ENCODE measurements around the gene S100A7. TPM values are rescaled to one million over a fixed set of nuclear protein-coding genes. Genes with fewer than 3 reads are reported as not detected.
"Not testable (repeated sequence)": the region's sequence is repeated elsewhere in the genome, so short reads cannot be mapped to it uniquely, and the experiment has no call there.

S100A7 gene
- polyA plus RNA-seq, 1 experiment: not detected

- ChIA-PET CTCF (no interaction called here), POLR2A (no interaction called here)
- Histone ChIP-seq H3K9me3 (ENCODE audit: control insufficient read depth, insufficient read depth, low read length) (no peaks in the 10 kb centered on the region), H3K27me3 (ENCODE audit: control insufficient read depth, insufficient read depth, low read length) (peaks cover 4% of the 10 kb centered on the region), H3K4me3 (ENCODE audit: low read depth, low read length) (no peak overlapping the region), H3K27ac (ENCODE audit: low read depth, low read length) (no peak overlapping the region)
- DNase-seq (ENCODE audit: low read depth, low spot score): no peak
- TF ChIP-seq, protein P1, sequence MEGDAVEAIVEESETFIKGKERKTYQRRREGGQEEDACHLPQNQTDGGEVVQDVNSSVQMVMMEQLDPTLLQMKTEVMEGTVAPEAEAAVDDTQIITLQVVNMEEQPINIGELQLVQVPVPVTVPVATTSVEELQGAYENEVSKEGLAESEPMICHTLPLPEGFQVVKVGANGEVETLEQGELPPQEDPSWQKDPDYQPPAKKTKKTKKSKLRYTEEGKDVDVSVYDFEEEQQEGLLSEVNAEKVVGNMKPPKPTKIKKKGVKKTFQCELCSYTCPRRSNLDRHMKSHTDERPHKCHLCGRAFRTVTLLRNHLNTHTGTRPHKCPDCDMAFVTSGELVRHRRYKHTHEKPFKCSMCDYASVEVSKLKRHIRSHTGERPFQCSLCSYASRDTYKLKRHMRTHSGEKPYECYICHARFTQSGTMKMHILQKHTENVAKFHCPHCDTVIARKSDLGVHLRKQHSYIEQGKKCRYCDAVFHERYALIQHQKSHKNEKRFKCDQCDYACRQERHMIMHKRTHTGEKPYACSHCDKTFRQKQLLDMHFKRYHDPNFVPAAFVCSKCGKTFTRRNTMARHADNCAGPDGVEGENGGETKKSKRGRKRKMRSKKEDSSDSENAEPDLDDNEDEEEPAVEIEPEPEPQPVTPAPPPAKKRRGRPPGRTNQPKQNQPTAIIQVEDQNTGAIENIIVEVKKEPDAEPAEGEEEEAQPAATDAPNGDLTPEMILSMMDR (IDR thresholded peaks at IDR 0.05; ENCODE audit: low read depth, low read length): no peak
Measured at GRCh38 chr1:153426809-153427208, 33.6 kb downstream of the S100A7 start.

GRCh38 chr1:153422450-153423068, 37.9 kb downstream of the S100A7 start:
- CTCF ChIA-PET: interaction anchor here (1.2 to 1.6 kb wide), 2 partner anchors 43 to 73 kb away, joined by 4 to 6 read pairs; no protein-coding TSS in a partner anchor
- peak; percentile 7 for DNase-seq (ENCODE audit: low read depth, low spot score)
- POLR2A ChIA-PET: no interaction called here
- no peak overlapping the region for H3K4me3 ChIP-seq (ENCODE audit: low read depth, low read length)
- no peak overlapping the region for H3K27ac ChIP-seq (ENCODE audit: low read depth, low read length)
- TF ChIP-seq, protein P1 (IDR thresholded peaks at IDR 0.05; ENCODE audit: low read depth, low read length): no peak
- no peaks in the 10 kb centered on the region for H3K27me3 ChIP-seq (ENCODE audit: control insufficient read depth, insufficient read depth, low read length)
- no peaks in the 10 kb centered on the region for H3K9me3 ChIP-seq (ENCODE audit: control insufficient read depth, insufficient read depth, low read length)

GRCh38 chr1:153420306-153420705, 40.1 kb downstream of the S100A7 start:
- Histone ChIP-seq H3K4me3 (ENCODE audit: low read depth, low read length) (no peak overlapping the region), H3K27ac (ENCODE audit: low read depth, low read length) (no peak overlapping the region), H3K27me3 (ENCODE audit: control insufficient read depth, insufficient read depth, low read length) (no peaks in the 10 kb centered on the region), H3K9me3 (ENCODE audit: control insufficient read depth, insufficient read depth, low read length) (no peaks in the 10 kb centered on the region)
- no peak for DNase-seq (ENCODE audit: low read depth, low spot score)
- TF ChIP-seq, protein P1 (IDR thresholded peaks at IDR 0.05; ENCODE audit: low read depth, low read length): no peak
- ChIA-PET POLR2A (no interaction called here), CTCF (no interaction called here)

GRCh38 chr1:153419436-153419793, 41.0 kb downstream of the S100A7 start:
- H3K27me3 ChIP-seq (ENCODE audit: control insufficient read depth, insufficient read depth, low read length); H3K9me3 ChIP-seq (ENCODE audit: control insufficient read depth, insufficient read depth, low read length); H3K27ac ChIP-seq (ENCODE audit: low read depth, low read length); DNase-seq (ENCODE audit: low read depth, low spot score); CTCF ChIA-PET; POLR2A ChIA-PET; H3K4me3 ChIP-seq (ENCODE audit: low read depth, low read length): not testable (repeated sequence)

DNA sequence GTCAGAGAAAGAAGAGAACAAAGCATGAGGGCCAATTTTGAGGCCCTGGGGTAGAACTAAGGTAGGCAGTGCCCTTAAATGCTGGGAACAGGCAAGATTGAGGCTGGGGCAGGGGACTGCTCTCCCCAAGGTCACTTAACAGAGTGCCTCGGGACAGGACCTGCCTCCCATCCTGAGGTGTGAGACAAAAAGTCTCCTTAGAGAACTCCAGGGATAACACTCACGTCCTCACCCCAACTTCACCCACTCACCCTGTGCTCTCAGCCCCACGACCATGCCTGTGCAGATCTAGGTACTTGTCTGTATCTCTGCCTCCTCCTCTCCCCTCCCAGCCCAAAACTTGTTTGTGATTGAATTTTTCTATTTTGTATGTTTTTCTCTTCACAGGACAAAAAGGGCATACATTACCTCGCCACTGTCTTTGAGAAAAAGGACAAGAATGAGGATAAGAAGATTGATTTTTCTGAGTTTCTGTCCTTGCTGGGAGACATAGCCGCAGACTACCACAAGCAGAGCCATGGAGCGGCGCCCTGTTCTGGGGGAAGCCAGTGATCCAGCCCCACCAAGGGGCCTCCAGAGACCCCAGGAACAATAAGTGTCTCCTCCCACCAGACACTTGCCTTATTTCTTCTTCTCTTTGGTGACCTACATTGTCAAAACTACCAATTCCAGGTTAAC, 41.6 kb downstream of the S100A7 start:
- H3K4me3 ChIP-seq (ENCODE audit: low read depth, low read length); DNase-seq (ENCODE audit: low read depth, low spot score); H3K27ac ChIP-seq (ENCODE audit: low read depth, low read length); H3K27me3 ChIP-seq (ENCODE audit: control insufficient read depth, insufficient read depth, low read length); POLR2A ChIA-PET; CTCF ChIA-PET; H3K9me3 ChIP-seq (ENCODE audit: control insufficient read depth, insufficient read depth, low read length): not testable (repeated sequence)

GRCh38 chr1:153417136-153417888, 43.1 kb downstream of the S100A7 start:
- H3K27ac ChIP-seq (ENCODE audit: low read depth, low read length): no peak overlapping the region
- H3K27me3 ChIP-seq (ENCODE audit: control insufficient read depth, insufficient read depth, low read length): no peaks in the 10 kb centered on the region
- TF ChIP-seq, protein P1 (IDR thresholded peaks at IDR 0.05; ENCODE audit: low read depth, low read length): no peak
- no peak for DNase-seq (ENCODE audit: low read depth, low spot score)
- no peaks in the 10 kb centered on the region for H3K9me3 ChIP-seq (ENCODE audit: control insufficient read depth, insufficient read depth, low read length)
- no peak overlapping the region for H3K4me3 ChIP-seq (ENCODE audit: low read depth, low read length)
- ChIA-PET CTCF (no interaction called here), POLR2A (no interaction called here)
